Thyroid gland (tissue), 4 donors: ENCODE data around the gene CTNNA2.

Source experiments
- POLR2A ChIP-seq, 2 donors: fragments of 450-650 bp; IDR thresholded peaks; one replicate each; pipeline ENCODE4 v1.6.1; 2017; ENCODE audit warnings: antibody characterized with exemption in 2 of 2, mild to moderate bottlenecking in 2 of 2, moderate library complexity in 1 of 2
- TF ChIP-seq, protein P1 (sequence below), 6 experiments: fragments of 200-600 bp in 3 of 6; fragments of 450-650 bp in 3 of 6; sonication (generic) in 3 of 6; IDR thresholded peaks; one replicate each; pipeline ENCODE4 v1.5.1; 2016 to 2019; ENCODE audit warnings: antibody characterized with exemption in 6 of 6, mild to moderate bottlenecking in 2 of 6, inconsistent platforms in 1 of 6, moderate library complexity in 1 of 6

GRCh38 chr2:79916285-79916684, 403.4 kb downstream of the CTNNA2 start:
- TF ChIP-seq, protein P1, sequence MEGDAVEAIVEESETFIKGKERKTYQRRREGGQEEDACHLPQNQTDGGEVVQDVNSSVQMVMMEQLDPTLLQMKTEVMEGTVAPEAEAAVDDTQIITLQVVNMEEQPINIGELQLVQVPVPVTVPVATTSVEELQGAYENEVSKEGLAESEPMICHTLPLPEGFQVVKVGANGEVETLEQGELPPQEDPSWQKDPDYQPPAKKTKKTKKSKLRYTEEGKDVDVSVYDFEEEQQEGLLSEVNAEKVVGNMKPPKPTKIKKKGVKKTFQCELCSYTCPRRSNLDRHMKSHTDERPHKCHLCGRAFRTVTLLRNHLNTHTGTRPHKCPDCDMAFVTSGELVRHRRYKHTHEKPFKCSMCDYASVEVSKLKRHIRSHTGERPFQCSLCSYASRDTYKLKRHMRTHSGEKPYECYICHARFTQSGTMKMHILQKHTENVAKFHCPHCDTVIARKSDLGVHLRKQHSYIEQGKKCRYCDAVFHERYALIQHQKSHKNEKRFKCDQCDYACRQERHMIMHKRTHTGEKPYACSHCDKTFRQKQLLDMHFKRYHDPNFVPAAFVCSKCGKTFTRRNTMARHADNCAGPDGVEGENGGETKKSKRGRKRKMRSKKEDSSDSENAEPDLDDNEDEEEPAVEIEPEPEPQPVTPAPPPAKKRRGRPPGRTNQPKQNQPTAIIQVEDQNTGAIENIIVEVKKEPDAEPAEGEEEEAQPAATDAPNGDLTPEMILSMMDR (IDR thresholded peaks at IDR 0.05): no peak
- TF ChIP-seq POLR2A (IDR thresholded peaks at IDR 0.05): no peak
